Fibroblast of skin of left biceps (primary cell): ENCODE data around the gene RPL22.

ENCODE experiments used
- DNase-seq, 2 experiments: peaks; one replicate each; pipeline ENCODE4 v3.0.0-alpha.2; 2013; ENCODE audit warnings: low read depth in 2 of 2

The RPL22 gene

GRCh38 chr1:6205849-6206519, 6.6 kb upstream of the RPL22 start, which contains the start of gene RNF207:
Gene RNF207 (plus strand): TSS chr1:6206119. CDS start chr1:6206536, 417 bp downstream.
- DNase-seq: no peak

DNA sequence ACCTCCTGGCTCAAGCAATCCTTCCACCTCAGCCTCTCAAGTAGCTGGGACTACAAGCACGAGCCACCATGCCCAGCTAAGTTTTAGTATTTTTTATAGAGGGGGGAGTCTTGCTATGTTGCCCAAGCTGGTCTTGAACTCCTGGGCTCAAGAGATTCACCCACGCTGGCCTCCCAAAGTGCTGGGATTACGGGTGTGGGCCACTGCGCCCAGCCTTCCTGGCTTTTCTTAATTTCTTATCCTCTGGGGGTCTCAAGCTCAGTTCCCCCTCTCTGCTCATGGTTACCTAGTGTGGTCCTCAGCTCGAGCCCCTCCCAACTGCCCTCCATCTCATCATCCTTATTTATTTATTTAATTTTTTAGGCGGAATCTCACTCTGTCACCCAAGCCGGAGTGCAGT, 2.9 kb upstream of the RPL22 start:
- DNase-seq: no peak

- no peak for DNase-seq
These were observed 904 bp upstream of the RPL22 start for GRCh38 chr1:6200188-6200809.

- no peak for DNase-seq
These were observed 623 bp downstream of the RPL22 start for GRCh38 chr1:6198646-6199297.

GRCh38 chr1:6197746-6198427, 1.5 kb downstream of the RPL22 start:
- no peak for DNase-seq

GRCh38 chr1:6191968-6192367, 7.4 kb downstream of the RPL22 start:
- no peak for DNase-seq

- no peak for DNase-seq
These were observed 10.9 kb downstream of the RPL22 start for GRCh38 chr1:6188466-6188865.

DNA sequence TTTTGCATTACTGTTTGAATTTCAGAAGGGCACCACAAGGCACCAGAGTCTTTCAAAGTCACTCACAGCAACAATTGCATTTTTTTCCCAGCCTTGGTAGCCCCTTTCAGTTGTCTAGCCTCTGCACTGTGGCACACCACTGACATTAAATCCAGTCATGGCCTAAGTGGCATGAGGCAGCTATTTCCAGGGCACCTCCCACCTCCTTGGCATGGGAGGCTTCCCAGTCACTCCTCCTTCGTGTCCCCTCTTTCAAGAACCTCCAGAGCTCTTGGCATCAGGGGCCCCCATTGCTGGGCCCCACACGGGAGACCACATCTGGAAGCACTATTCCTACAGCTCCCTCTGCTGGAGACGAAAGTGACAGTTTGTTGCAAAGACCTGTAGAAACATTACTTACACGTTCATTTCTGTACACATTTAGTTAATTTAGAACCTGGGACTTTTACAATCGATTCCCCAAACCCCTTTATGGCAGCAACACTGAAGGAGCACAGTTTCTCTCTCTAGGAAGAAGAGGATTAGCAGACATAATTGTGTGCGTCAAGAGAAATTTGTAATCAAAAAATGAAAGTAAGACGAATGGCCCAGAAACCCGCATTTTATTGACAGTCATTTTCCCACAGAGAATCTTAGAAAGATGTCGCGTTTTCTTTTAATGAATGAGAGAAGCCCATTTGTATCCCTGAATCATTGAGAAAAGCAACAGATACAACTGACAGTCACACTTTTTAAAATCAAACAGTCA, 13.6 kb downstream of the RPL22 start:
- DNase-seq: no peak

GRCh38 chr1:6185151-6185550, 14.2 kb downstream of the RPL22 start:
- peak; percentile 74 for DNase-seq

- no peak for DNase-seq
These were observed 15.2 kb downstream of the RPL22 start for GRCh38 chr1:6184083-6184783.

DNA sequence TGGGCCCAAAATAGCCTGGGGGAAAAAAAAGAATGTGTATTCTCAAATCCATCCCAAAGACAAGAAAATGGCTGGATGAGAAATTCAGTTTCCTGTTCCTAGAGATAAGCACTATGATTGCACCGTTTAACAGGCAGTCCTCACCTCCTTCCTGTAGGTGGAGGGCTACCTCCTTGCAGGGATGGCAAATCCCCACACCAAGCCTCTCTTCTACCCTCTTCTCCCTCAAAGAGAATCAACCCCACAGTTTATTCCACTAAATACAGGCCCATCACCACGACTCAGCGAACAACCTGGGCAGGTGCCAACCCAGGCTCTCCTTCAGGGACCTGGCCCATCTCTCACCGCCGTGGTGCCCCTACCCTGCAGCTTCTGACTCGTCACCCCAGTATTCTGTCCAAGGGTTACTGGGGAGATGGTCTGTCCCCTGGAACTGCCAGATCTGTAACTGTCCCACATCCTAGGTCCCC, 15.8 kb downstream of the RPL22 start:
- no peak for DNase-seq

DNA sequence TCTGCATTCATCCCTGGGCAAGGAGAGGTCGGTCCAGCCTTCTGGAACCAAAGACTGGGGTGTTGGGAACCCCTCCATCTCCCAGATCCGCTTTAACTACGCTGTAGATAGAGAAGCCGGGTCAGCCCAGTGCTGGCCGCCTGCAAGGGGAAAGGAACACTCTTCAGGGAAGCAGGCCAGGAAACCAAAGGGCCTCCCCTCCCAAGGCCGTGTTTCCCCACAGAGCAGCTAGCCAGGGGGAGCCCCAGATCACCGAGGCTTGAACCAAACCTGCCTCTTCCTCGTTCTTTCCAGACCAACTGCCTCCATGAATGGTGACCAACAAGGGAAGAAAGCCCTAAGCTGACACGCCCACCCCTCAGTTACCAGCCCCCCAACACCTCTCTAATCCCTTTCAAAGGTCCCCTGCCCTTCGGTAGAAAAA, 18.0 kb downstream of the RPL22 start:
- DNase-seq: no peak

- DNase-seq: no peak
These were observed 18.6 kb downstream of the RPL22 start for GRCh38 chr1:6180707-6181311.

GRCh38 chr1:6180268-6180706, 19.1 kb downstream of the RPL22 start, which contains the start of gene CHD5:
Gene CHD5 (minus strand): TSS chr1:6180321. CDS start chr1:6180023, 298 bp downstream.
- no peak for DNase-seq

DNA sequence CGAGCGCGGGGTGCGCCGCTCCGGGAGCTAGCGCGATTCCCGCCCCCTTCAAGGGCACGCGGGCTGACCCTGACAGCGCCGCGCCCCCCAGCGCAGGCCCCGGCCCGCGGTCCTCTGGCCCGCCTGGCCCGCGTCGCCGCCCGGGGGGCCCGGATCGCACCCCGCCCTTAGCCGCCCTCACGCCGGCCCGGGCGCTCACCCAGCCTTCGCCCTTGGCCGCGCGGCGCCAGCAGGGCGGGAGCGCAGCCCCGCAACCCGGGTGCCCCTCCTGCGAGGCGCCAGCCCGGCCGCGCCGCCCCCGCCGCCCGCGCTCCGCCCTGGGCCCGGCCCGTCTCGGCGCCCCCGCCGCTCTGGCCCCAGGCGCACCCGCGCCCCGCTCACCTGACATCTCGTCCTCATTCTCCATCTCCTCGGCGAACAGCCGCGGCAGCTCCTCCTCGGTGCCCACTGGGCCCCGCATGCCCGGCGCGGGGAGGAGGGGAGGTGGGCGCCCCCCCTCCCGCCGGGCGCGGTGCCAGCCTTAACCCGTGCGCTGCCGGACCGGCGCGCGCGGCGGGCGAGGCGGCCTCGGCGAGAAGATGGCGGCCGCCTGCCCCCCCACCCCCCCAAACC, 19.7 kb downstream of the RPL22 start:
- no peak for DNase-seq

DNA sequence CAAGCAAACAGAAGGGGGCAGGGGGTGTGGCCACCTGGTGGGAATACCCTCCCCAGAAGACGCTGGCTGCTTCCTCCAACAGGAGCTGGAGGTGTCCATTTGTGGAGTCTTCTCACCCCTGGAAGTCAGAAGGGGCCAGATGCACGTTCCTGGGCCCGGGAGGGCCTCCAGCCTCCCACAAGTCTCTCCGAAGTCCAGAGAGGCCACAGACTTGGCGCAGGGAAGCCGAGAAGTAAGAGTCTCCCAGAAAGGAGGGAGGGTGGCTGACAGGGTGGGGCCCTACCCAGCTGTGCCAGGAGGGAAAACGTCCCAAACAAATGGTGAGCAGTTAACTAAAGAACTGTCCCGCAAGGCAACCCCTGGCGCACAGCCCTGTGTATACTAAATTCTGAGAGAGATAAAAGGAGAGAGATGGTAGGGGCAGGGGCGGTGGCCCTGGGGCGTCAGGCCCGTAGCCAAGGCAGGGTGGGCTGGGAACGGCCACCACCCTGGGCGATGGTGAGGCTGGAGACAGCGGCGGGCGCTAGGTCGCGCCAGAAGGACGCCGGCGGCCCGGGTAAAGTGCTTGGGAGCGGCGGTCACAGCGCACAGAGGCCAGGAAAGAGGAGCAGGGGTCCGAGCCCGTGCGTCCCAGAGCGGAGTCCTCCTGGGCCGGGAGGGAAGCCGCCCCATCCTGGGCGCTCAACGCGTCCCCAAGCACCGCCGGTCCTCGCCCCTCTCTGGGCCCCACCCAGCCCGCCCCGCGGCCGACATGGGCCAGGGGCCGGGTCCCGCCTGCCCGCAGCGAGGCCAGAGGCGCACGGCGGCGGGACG, 20.4 kb downstream of the RPL22 start:
- no peak for DNase-seq

GRCh38 chr1:6177681-6178380, 21.6 kb downstream of the RPL22 start:
- DNase-seq: no peak

- DNase-seq: no peak
These were observed 22.6 kb downstream of the RPL22 start for GRCh38 chr1:6176779-6177178.
